Spleen (tissue), 7 donors: ENCODE results near the gene FBXO21.

Experiments used
- POLR2A ChIP-seq, 3 donors: fragments of 450-650 bp; IDR thresholded peaks; one replicate each; pipeline ENCODE4 v1.5.1; 2017; ENCODE audit warnings: antibody characterized with exemption in 3 of 3, mild to moderate bottlenecking in 1 of 3
- POLR2AphosphoS5 ChIP-seq, 3 donors: sonication (generic); formaldehyde crosslinking; IDR thresholded peaks; one replicate each; pipeline ENCODE4 v1.5.1; 2017; ENCODE audit warnings: antibody characterized with exemption in 3 of 3
- TF ChIP-seq, protein P1 (sequence below), 11 experiments: fragments of 200-600 bp in 7 of 11; fragments of 450-650 bp in 4 of 11; sonication (generic) in 4 of 11; IDR thresholded peaks in 8 of 11; conservative IDR thresholded peaks in 3 of 11; 1 replicate in 7 of 11; 2 replicates in 4 of 11; pipeline versions ENCODE4 v1.4.0 to v1.8.0; 2016 to 2021; ENCODE audit warnings: antibody characterized with exemption in 11 of 11, inconsistent platforms in 4 of 11, mild to moderate bottlenecking in 1 of 11
- donor health status: DM: no; HTN: no; CAD: no; lungs with moderate emphysema.
- donor health status: DM: no; HTN: no; CAD: no.
- donor health status: DM: no; HTN: no; CAD: no.

DNA sequence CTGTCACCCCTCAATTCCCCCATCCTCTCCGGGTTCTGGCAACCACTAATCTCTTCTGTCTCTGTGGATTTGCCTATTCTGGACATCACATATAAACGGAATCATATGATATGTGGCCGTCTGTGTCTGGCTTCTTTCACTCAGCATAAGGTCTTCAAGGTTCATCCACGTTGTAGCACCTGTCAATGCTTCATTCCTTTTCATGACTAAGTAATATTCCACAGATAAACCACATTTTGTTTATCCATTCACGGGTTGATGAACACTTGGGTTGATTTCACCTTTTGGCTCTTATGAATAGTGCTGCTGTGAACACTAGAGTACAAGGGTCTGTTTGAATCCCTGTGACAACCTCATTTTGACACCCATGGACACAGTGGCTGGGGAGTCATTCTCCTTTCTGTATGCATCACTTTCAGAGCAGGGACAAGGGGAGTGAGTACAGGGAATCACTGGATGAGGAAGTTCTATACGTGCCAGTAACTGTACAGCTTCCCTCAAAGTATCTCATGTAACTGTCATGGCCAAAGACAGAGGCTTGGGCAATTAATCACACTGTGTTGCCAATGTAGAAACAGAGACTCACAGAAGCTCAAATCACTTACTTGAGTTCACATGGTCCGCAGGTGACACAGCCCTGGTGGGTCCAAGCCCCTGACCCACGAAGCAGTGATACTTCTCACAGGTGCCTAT lies 80.2 kb downstream of the FBXO21 start:
- no peak for TF ChIP-seq POLR2A (IDR thresholded peaks at IDR 0.05)
- TF ChIP-seq, protein P1, sequence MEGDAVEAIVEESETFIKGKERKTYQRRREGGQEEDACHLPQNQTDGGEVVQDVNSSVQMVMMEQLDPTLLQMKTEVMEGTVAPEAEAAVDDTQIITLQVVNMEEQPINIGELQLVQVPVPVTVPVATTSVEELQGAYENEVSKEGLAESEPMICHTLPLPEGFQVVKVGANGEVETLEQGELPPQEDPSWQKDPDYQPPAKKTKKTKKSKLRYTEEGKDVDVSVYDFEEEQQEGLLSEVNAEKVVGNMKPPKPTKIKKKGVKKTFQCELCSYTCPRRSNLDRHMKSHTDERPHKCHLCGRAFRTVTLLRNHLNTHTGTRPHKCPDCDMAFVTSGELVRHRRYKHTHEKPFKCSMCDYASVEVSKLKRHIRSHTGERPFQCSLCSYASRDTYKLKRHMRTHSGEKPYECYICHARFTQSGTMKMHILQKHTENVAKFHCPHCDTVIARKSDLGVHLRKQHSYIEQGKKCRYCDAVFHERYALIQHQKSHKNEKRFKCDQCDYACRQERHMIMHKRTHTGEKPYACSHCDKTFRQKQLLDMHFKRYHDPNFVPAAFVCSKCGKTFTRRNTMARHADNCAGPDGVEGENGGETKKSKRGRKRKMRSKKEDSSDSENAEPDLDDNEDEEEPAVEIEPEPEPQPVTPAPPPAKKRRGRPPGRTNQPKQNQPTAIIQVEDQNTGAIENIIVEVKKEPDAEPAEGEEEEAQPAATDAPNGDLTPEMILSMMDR (IDR thresholded peaks at IDR 0.05 in 8 of 11, conservative IDR thresholded peaks at IDR 0.05 in 3 of 11), result no peak
- no peak for TF ChIP-seq POLR2AphosphoS5 (IDR thresholded peaks at IDR 0.05)
